ENCODE data around the gene FLVCR2. TPM values are rescaled to one million over a fixed set of nuclear protein-coding genes. Genes with fewer than 3 reads are reported as not detected.

Gene FLVCR2
- total RNA-seq, 1 donor = 5.8 TPM

- Histone ChIP-seq H3K4me3 (ENCODE audit: low read length) (no peak overlapping the region), H3K4me1 (ENCODE audit: insufficient read depth, low read length) (peaks cover 13% of the 10 kb centered on the region), H3K9me3 (ENCODE audit: low read depth, low read length) (no peaks in the 10 kb centered on the region), H3K27me3 (ENCODE audit: insufficient read depth, low read length) (no peaks in the 10 kb centered on the region)
Observed at GRCh38 chr14:75566321-75566720, 12.1 kb upstream of the FLVCR2 start.

GRCh38 chr14:75566752-75567151, 11.7 kb upstream of the FLVCR2 start:
- H3K4me3 ChIP-seq (ENCODE audit: low read length) = no peak overlapping the region
- H3K27me3 ChIP-seq (ENCODE audit: insufficient read depth, low read length) = no peaks in the 10 kb centered on the region
- peaks cover 13% of the 10 kb centered on the region for H3K4me1 ChIP-seq (ENCODE audit: insufficient read depth, low read length)
- no peaks in the 10 kb centered on the region for H3K9me3 ChIP-seq (ENCODE audit: low read depth, low read length)

GRCh38 chr14:75568140-75568539, 10.3 kb upstream of the FLVCR2 start:
- no peak overlapping the region for H3K4me3 ChIP-seq (ENCODE audit: low read length)
- H3K4me1 ChIP-seq (ENCODE audit: insufficient read depth, low read length) = peaks cover 13% of the 10 kb centered on the region
- H3K9me3 ChIP-seq (ENCODE audit: low read depth, low read length) = no peaks in the 10 kb centered on the region
- H3K27me3 ChIP-seq (ENCODE audit: insufficient read depth, low read length) = no peaks in the 10 kb centered on the region

- Histone ChIP-seq H3K9me3 (ENCODE audit: low read depth, low read length) (no peaks in the 10 kb centered on the region), H3K27me3 (ENCODE audit: insufficient read depth, low read length) (no peaks in the 10 kb centered on the region), H3K4me1 (ENCODE audit: insufficient read depth, low read length) (peaks cover 13% of the 10 kb centered on the region), H3K4me3 (ENCODE audit: low read length) (no peak overlapping the region)
Observed at GRCh38 chr14:75568791-75569190, 9.6 kb upstream of the FLVCR2 start.

- Histone ChIP-seq H3K4me1 (ENCODE audit: insufficient read depth, low read length) (peaks cover 8% of the 10 kb centered on the region), H3K27me3 (ENCODE audit: insufficient read depth, low read length) (no peaks in the 10 kb centered on the region), H3K9me3 (ENCODE audit: low read depth, low read length) (no peaks in the 10 kb centered on the region), H3K4me3 (ENCODE audit: low read length) (no peak overlapping the region)
Observed at GRCh38 chr14:75570797-75571196, 7.6 kb upstream of the FLVCR2 start.

GRCh38 chr14:75572104-75572503, 6.3 kb upstream of the FLVCR2 start:
- no peaks in the 10 kb centered on the region for H3K9me3 ChIP-seq (ENCODE audit: low read depth, low read length)
- no peak overlapping the region for H3K4me3 ChIP-seq (ENCODE audit: low read length)

GRCh38 chr14:75577090-75577489, 1.3 kb upstream of the FLVCR2 start:
- no peak overlapping the region for H3K4me3 ChIP-seq (ENCODE audit: low read length)
- H3K4me1 ChIP-seq (ENCODE audit: insufficient read depth, low read length) = peaks cover 35% of the 10 kb centered on the region
- H3K27me3 ChIP-seq (ENCODE audit: insufficient read depth, low read length) = no peaks in the 10 kb centered on the region
- no peaks in the 10 kb centered on the region for H3K9me3 ChIP-seq (ENCODE audit: low read depth, low read length)

More at GRCh38 chr14:75572104-75572503, 6.3 kb upstream of the FLVCR2 start:
- Histone ChIP-seq H3K27me3 (ENCODE audit: insufficient read depth, low read length) (no peaks in the 10 kb centered on the region), H3K4me1 (ENCODE audit: insufficient read depth, low read length) (peaks cover 8% of the 10 kb centered on the region)

GRCh38 chr14:75577729-75578101, 705 bp upstream of the FLVCR2 start:
- Histone ChIP-seq H3K4me3 (ENCODE audit: low read length) (peak overlapping the region; percentile 35), H3K27me3 (ENCODE audit: insufficient read depth, low read length) (no peaks in the 10 kb centered on the region), H3K4me1 (ENCODE audit: insufficient read depth, low read length) (peaks cover 35% of the 10 kb centered on the region), H3K9me3 (ENCODE audit: low read depth, low read length) (no peaks in the 10 kb centered on the region)

- Histone ChIP-seq H3K4me3 (ENCODE audit: low read length) (peak overlapping the region; percentile 56), H3K9me3 (ENCODE audit: low read depth, low read length) (no peaks in the 10 kb centered on the region), H3K27me3 (ENCODE audit: insufficient read depth, low read length) (no peaks in the 10 kb centered on the region), H3K4me1 (ENCODE audit: insufficient read depth, low read length) (peaks cover 35% of the 10 kb centered on the region)
Observed at GRCh38 chr14:75578786-75579337, 442 bp downstream of the FLVCR2 start.

- Histone ChIP-seq H3K9me3 (ENCODE audit: low read depth, low read length) (no peaks in the 10 kb centered on the region), H3K4me1 (ENCODE audit: insufficient read depth, low read length) (peaks cover 35% of the 10 kb centered on the region), H3K4me3 (ENCODE audit: low read length) (peak overlapping the region; percentile 56), H3K27me3 (ENCODE audit: insufficient read depth, low read length) (no peaks in the 10 kb centered on the region)
Observed at GRCh38 chr14:75579338-75579864, 981 bp downstream of the FLVCR2 start.

- H3K4me3 ChIP-seq (ENCODE audit: low read length) = peak overlapping the region; percentile 56
- peaks cover 35% of the 10 kb centered on the region for H3K4me1 ChIP-seq (ENCODE audit: insufficient read depth, low read length)
- no peaks in the 10 kb centered on the region for H3K9me3 ChIP-seq (ENCODE audit: low read depth, low read length)
- no peaks in the 10 kb centered on the region for H3K27me3 ChIP-seq (ENCODE audit: insufficient read depth, low read length)
Observed at GRCh38 chr14:75579882-75580281, 1.5 kb downstream of the FLVCR2 start.

- H3K4me3 ChIP-seq (ENCODE audit: low read length) = no peak overlapping the region
- no peaks in the 10 kb centered on the region for H3K9me3 ChIP-seq (ENCODE audit: low read depth, low read length)
- H3K27me3 ChIP-seq (ENCODE audit: insufficient read depth, low read length) = no peaks in the 10 kb centered on the region
Observed at GRCh38 chr14:75587388-75587787, 9.0 kb downstream of the FLVCR2 start.

GRCh38 chr14:75589931-75590330, 11.5 kb downstream of the FLVCR2 start:
- no peaks in the 10 kb centered on the region for H3K9me3 ChIP-seq (ENCODE audit: low read depth, low read length)
- H3K4me3 ChIP-seq (ENCODE audit: low read length) = no peak overlapping the region
- peaks cover 5% of the 10 kb centered on the region for H3K4me1 ChIP-seq (ENCODE audit: insufficient read depth, low read length)
- no peaks in the 10 kb centered on the region for H3K27me3 ChIP-seq (ENCODE audit: insufficient read depth, low read length)

More at GRCh38 chr14:75587388-75587787, 9.0 kb downstream of the FLVCR2 start:
- peaks cover 5% of the 10 kb centered on the region for H3K4me1 ChIP-seq (ENCODE audit: insufficient read depth, low read length)

GRCh38 chr14:75591331-75591946, 13.0 kb downstream of the FLVCR2 start:
- Histone ChIP-seq H3K27me3 (ENCODE audit: insufficient read depth, low read length) (no peaks in the 10 kb centered on the region), H3K9me3 (ENCODE audit: low read depth, low read length) (no peaks in the 10 kb centered on the region), H3K4me1 (ENCODE audit: insufficient read depth, low read length) (peaks cover 17% of the 10 kb centered on the region), H3K4me3 (ENCODE audit: low read length) (no peak overlapping the region)

GRCh38 chr14:75591987-75592575, 13.7 kb downstream of the FLVCR2 start:
- H3K4me3 ChIP-seq (ENCODE audit: low read length) = no peak overlapping the region
- H3K27me3 ChIP-seq (ENCODE audit: insufficient read depth, low read length) = no peaks in the 10 kb centered on the region
- H3K4me1 ChIP-seq (ENCODE audit: insufficient read depth, low read length) = peaks cover 21% of the 10 kb centered on the region
- no peaks in the 10 kb centered on the region for H3K9me3 ChIP-seq (ENCODE audit: low read depth, low read length)

Data from mononuclear cell (primary cell).